Measurements from ENCODE around the gene RAB36.

The RAB36 gene

GRCh38 chr22:23127788-23128187 is 17.5 kb upstream of the RAB36 start:
- TF ChIP-seq, protein P1, sequence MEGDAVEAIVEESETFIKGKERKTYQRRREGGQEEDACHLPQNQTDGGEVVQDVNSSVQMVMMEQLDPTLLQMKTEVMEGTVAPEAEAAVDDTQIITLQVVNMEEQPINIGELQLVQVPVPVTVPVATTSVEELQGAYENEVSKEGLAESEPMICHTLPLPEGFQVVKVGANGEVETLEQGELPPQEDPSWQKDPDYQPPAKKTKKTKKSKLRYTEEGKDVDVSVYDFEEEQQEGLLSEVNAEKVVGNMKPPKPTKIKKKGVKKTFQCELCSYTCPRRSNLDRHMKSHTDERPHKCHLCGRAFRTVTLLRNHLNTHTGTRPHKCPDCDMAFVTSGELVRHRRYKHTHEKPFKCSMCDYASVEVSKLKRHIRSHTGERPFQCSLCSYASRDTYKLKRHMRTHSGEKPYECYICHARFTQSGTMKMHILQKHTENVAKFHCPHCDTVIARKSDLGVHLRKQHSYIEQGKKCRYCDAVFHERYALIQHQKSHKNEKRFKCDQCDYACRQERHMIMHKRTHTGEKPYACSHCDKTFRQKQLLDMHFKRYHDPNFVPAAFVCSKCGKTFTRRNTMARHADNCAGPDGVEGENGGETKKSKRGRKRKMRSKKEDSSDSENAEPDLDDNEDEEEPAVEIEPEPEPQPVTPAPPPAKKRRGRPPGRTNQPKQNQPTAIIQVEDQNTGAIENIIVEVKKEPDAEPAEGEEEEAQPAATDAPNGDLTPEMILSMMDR (IDR thresholded peaks at IDR 0.05; ENCODE audit: borderline replicate concordance, insufficient read depth, low read depth, low read length) = no peak
- H3K4me3 ChIP-seq (ENCODE audit: low read depth, low read length) = no peak overlapping the region

GRCh38 chr22:23128269-23129108 is 16.8 kb upstream of the RAB36 start:
- H3K4me3 ChIP-seq (ENCODE audit: low read depth, low read length) = no peak overlapping the region
- TF ChIP-seq, protein P1 (IDR thresholded peaks at IDR 0.05; ENCODE audit: borderline replicate concordance, insufficient read depth, low read depth, low read length) = peak; percentile 71

GRCh38 chr22:23129149-23129548 is 16.1 kb upstream of the RAB36 start:
- TF ChIP-seq, protein P1 (IDR thresholded peaks at IDR 0.05; ENCODE audit: borderline replicate concordance, insufficient read depth, low read depth, low read length) = no peak
- H3K4me3 ChIP-seq (ENCODE audit: low read depth, low read length) = no peak overlapping the region

- no peak overlapping the region for H3K4me3 ChIP-seq (ENCODE audit: low read depth, low read length)
- TF ChIP-seq, protein P1 (IDR thresholded peaks at IDR 0.05; ENCODE audit: borderline replicate concordance, insufficient read depth, low read depth, low read length) = no peak
Measured at GRCh38 chr22:23130697-23131096, 14.6 kb upstream of the RAB36 start.

DNA sequence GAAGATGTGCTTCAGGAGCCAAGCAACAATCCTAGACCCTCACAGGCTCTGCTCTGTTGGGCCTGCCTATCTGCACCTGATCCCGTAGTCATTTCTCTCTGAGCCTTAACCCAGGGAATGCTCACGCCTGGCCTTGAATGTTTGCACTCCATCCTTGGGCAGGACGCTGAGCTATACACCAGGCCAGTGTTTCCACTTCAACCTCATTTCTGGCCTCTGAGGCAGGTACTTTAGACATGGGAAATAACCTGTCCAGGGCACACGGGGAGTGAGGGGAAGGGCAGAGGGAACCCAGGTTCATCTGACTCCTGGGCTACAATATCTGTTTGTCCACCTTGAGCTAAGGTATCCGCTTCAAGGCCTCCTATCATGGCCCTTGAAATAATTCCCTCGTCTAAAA is 13.3 kb upstream of the RAB36 start:
- TF ChIP-seq, protein P1 (IDR thresholded peaks at IDR 0.05; ENCODE audit: borderline replicate concordance, insufficient read depth, low read depth, low read length) = no peak

GRCh38 chr22:23132376-23133091 is 12.7 kb upstream of the RAB36 start:
- TF ChIP-seq, protein P1 (IDR thresholded peaks at IDR 0.05; ENCODE audit: borderline replicate concordance, insufficient read depth, low read depth, low read length) = no peak
- no peak overlapping the region for H3K4me3 ChIP-seq (ENCODE audit: low read depth, low read length)

More for the DNA sequence above, 13.3 kb upstream of the RAB36 start:
- no peak overlapping the region for H3K4me3 ChIP-seq (ENCODE audit: low read depth, low read length)
